A549 (cell line): ENCODE data around the gene CDC42EP5. TPM values are rescaled to one million over a fixed set of nuclear protein-coding genes. Genes with fewer than 3 reads are reported as not detected.

Experiments
- ATAC-seq, 2 experiments: fragments of 200-7000 bp in 1 of 2; fragments of >200 bp in 1 of 2; cut with Nextera tagmentation in 1 of 2; cut with Tn5 transposase in 1 of 2; 3 replicates each; pipeline versions ENCODE4 v1.8.0 to v1.9.1; 2018 to 2020; ENCODE audit warnings: mild to moderate bottlenecking in 1 of 2, moderate library complexity in 1 of 2
- CTCF ChIA-PET: fragments of 300-600 bp; sonication (Branson Sonifier 250); formaldehyde crosslinking; extraction: SDS; loops from one replicate; lab custom pipeline; 2021; ENCODE audit warnings: antibody characterized with exemption, inconsistent platforms; lab: Yijun Ruan, JAX
- POLR2A ChIA-PET: fragments of 350-600 bp; formaldehyde crosslinking; extraction: SDS; loops from one replicate; lab custom pipeline; 2021; ENCODE audit warnings: antibody characterized with exemption, inconsistent platforms; lab: Yijun Ruan, JAX
- DNase-seq, 2 experiments: peaks; one replicate each; pipeline versions ENCODE4 v3.0.0 to v3.0.0-alpha.2; 2011 to 2016; ENCODE audit warnings: low read depth in 1 of 2, low spot score in 1 of 2
- FAIRE-seq: peaks from 2 replicates; lab custom pipeline; 2011; peaks lifted over from hg19 to GRCh38; lab: Jason Lieb, UNC
- H3K27ac ChIP-seq, 2 experiments: fragments of >200 bp; sonication (Bioruptor Twin); formaldehyde crosslinking; 3 replicates each; pipeline ENCODE4 v1.5.1; 2016 to 2017
- H3K4me1 ChIP-seq: fragments of >200 bp; sonication (Bioruptor Twin); formaldehyde crosslinking; 3 replicates; pipeline ENCODE4 v1.6.1; 2016
- H3K4me2 ChIP-seq: fragments of >200 bp; sonication (Bioruptor Twin); formaldehyde crosslinking; 3 replicates; pipeline ENCODE4 v1.6.1; 2016
- H3K4me3 ChIP-seq: fragments of >200 bp; sonication (Bioruptor Twin); formaldehyde crosslinking; 3 replicates; pipeline ENCODE4 v1.5.1; 2016
- H3K9me3 ChIP-seq: fragments of >200 bp; sonication (Bioruptor Twin); formaldehyde crosslinking; 3 replicates; pipeline ENCODE4 v1.6.1; 2016
- CBX2 ChIP-seq: fragments of 200-600 bp; sonication (generic); IDR thresholded peaks from 2 replicates; pipeline ENCODE4 v1.6.1; 2016; ENCODE audit warnings: low read depth, mild to moderate bottlenecking, borderline replicate concordance
- CBX8 ChIP-seq: fragments of 200-600 bp; sonication (generic); IDR thresholded peaks from 2 replicates; pipeline ENCODE4 v1.6.1; 2016
- CEBPB ChIP-seq, 2 experiments: fragments of >200 bp in 1 of 2; sonication (Bioruptor Twin) in 1 of 2; formaldehyde crosslinking in 1 of 2; IDR thresholded peaks; 2 replicates each; pipeline ENCODE4 v1.6.1; 2012 to 2016
- CTCF ChIP-seq: fragments of >200 bp; sonication (Bioruptor Twin); formaldehyde crosslinking; IDR thresholded peaks from 3 replicates; pipeline ENCODE4 v1.5.1; 2016
- E2F6 ChIP-seq: IDR thresholded peaks from 2 replicates; pipeline ENCODE4 v1.6.1; 2012; ENCODE audit warnings: low read depth, borderline replicate concordance
- EP300 ChIP-seq, 2 experiments: fragments of >200 bp; sonication (Bioruptor Twin); formaldehyde crosslinking; IDR thresholded peaks; 2 replicates in 1 of 2; 3 replicates in 1 of 2; pipeline ENCODE4 v1.6.1; 2016 to 2017
- ESRRA ChIP-seq: fragments of 150-350 bp; IDR thresholded peaks from 2 replicates; pipeline ENCODE4 v1.6.1; 2014; ENCODE audit warnings: mild to moderate bottlenecking, low read length, borderline replicate concordance
- HDAC2 ChIP-seq: fragments of 200-600 bp; sonication (generic); IDR thresholded peaks from 2 replicates; pipeline ENCODE4 v1.6.1; 2016
- HMGXB4 ChIP-seq: fragments of 250-450 bp; sonication (Bioruptor Pico); IDR thresholded peaks from 2 replicates; pipeline ENCODE4 v1.5.0; 2021; ENCODE audit warnings: mild to moderate bottlenecking, moderate library complexity, borderline replicate concordance
- JUN ChIP-seq, 2 experiments: fragments of >200 bp; sonication (Bioruptor Twin); formaldehyde crosslinking; IDR thresholded peaks; 2 replicates in 1 of 2; 3 replicates in 1 of 2; pipeline ENCODE4 v1.6.1; 2016 to 2017
- JUNB ChIP-seq: fragments of >200 bp; sonication (Bioruptor Twin); formaldehyde crosslinking; IDR thresholded peaks from 2 replicates; pipeline ENCODE4 v1.6.1; 2016
- KDM5A ChIP-seq: fragments of 200-600 bp; sonication (generic); IDR thresholded peaks from 2 replicates; pipeline ENCODE4 v1.6.1; 2016; ENCODE audit warnings: antibody characterized with exemption, mild to moderate bottlenecking
- MAZ ChIP-seq: fragments of 150-350 bp; IDR thresholded peaks from 2 replicates; pipeline ENCODE4 v1.6.1; 2014; ENCODE audit warnings: antibody characterized with exemption, low read depth, low read length, borderline replicate concordance
- MYC ChIP-seq: IDR thresholded peaks from 2 replicates; pipeline ENCODE4 v1.6.1; 2012; ENCODE audit warnings: mild to moderate bottlenecking, inconsistent platforms, low read length, improper control_type of control experiment, borderline replicate concordance
- NFE2L2 ChIP-seq: fragments of 150-350 bp; conservative IDR thresholded peaks from 2 replicates; pipeline ENCODE4 v1.6.1; 2014; ENCODE audit warnings: low read length
- NR3C1 ChIP-seq: fragments of >200 bp; sonication (Bioruptor Twin); formaldehyde crosslinking; IDR thresholded peaks from 3 replicates; pipeline ENCODE4 v1.6.1; 2017
- POLR2AphosphoS2 ChIP-seq: conservative IDR thresholded peaks from 2 replicates; pipeline ENCODE4 v1.6.1; 2012; ENCODE audit warnings: low read length, improper control_type of control experiment, inconsistent platforms
- RAD21 ChIP-seq, 2 experiments: fragments of >200 bp in 1 of 2; sonication (Bioruptor Twin) in 1 of 2; formaldehyde crosslinking in 1 of 2; IDR thresholded peaks in 1 of 2; conservative IDR thresholded peaks in 1 of 2; 2 replicates in 1 of 2; 3 replicates in 1 of 2; pipeline ENCODE4 v1.6.1; 2012 to 2018; ENCODE audit warnings: inconsistent platforms in 1 of 2
- RARB ChIP-seq: fragments of 250-450 bp; sonication (Bioruptor Pico); IDR thresholded peaks from 2 replicates; pipeline ENCODE4 v1.8.0; 2021; ENCODE audit warnings: mild to moderate bottlenecking, moderate library complexity
- RCOR1 ChIP-seq: fragments of 150-350 bp; IDR thresholded peaks from 2 replicates; pipeline ENCODE4 v1.6.1; 2014; ENCODE audit warnings: antibody characterized with exemption, low read length, low read depth
- RNF2 ChIP-seq: fragments of 200-600 bp; sonication (generic); IDR thresholded peaks from 2 replicates; pipeline ENCODE4 v1.6.1; 2016; ENCODE audit warnings: low read depth, mild to moderate bottlenecking, antibody characterized with exemption, moderate library complexity, borderline replicate concordance
- SMC3 ChIP-seq: fragments of >200 bp; sonication (Bioruptor Twin); formaldehyde crosslinking; IDR thresholded peaks from 3 replicates; pipeline ENCODE4 v1.6.1; 2018; ENCODE audit warnings: inconsistent platforms
- SREBF2 ChIP-seq: fragments of 450-650 bp; IDR thresholded peaks from 2 replicates; pipeline ENCODE4 v1.6.1; 2014; ENCODE audit warnings: mild to moderate bottlenecking, moderate library complexity
- TFCP2L1 ChIP-seq: fragments of 250-450 bp; sonication (Bioruptor Pico); IDR thresholded peaks from 2 replicates; pipeline ENCODE4 v1.5.0; 2021; ENCODE audit warnings: mild to moderate bottlenecking
- ZNF302 ChIP-seq: fragments of 250-450 bp; sonication (Bioruptor Pico); IDR thresholded peaks from 2 replicates; pipeline ENCODE4 v1.9.0; 2021; ENCODE audit warnings: inconsistent platforms, mild to moderate bottlenecking, moderate library complexity
- ZSCAN20 ChIP-seq: fragments of 250-450 bp; sonication (Bioruptor Pico); IDR thresholded peaks from 2 replicates; pipeline ENCODE4 v1.8.0; 2022; ENCODE audit warnings: mild to moderate bottlenecking, moderate library complexity
- WGBS: methylation state at CpG from one replicate; pipeline ENCODE4 v1.1.6; 2017; ENCODE audit errors: missing lambda C conversion rate; 5-methylcytosine and 5-hydroxymethylcytosine counted together
- polyA plus RNA-seq, 4 experiments: library from polyadenylated mRNA; depleted of rRNA in 3 of 4; stranded (reverse); fragments of >200 nt; fragmentation: RNase III in 1 of 4; extraction: RNeasy Plus Mini Kit Qiagen cat#74134 plus additional on column Dnase treatment in 1 of 4; gene quantifications; 2 replicates in 3 of 4; 3 replicates in 1 of 4; pipeline ENCODE4 v1.2.3, GENCODE V29; 2011 to 2017
- TF ChIP-seq, protein P1 (sequence below): fragments of 250-450 bp; sonication (Bioruptor Pico); IDR thresholded peaks from 2 replicates; pipeline ENCODE4 v1.5.0; 2020; ENCODE audit warnings: low read depth, mild to moderate bottlenecking, moderate library complexity
- TF ChIP-seq, protein P2 (sequence below): fragments of 450-650 bp; IDR thresholded peaks from 2 replicates; pipeline ENCODE4 v1.6.1; 2014; ENCODE audit warnings: antibody characterized with exemption
- TF ChIP-seq, protein P3 (sequence below): fragments of >200 bp; sonication (Bioruptor Twin); formaldehyde crosslinking; IDR thresholded peaks from 2 replicates; pipeline ENCODE4 v1.6.1; 2016
- TF ChIP-seq, protein P4 (sequence below): fragments of >200 bp; sonication (Bioruptor Twin); formaldehyde crosslinking; IDR thresholded peaks from 3 replicates; pipeline ENCODE4 v1.6.1; 2016

Gene CDC42EP5
- polyA plus RNA-seq, 2 of the 4 experiments (the other 2 are of a cell fraction), result not detected

- TF ChIP-seq, protein P1, sequence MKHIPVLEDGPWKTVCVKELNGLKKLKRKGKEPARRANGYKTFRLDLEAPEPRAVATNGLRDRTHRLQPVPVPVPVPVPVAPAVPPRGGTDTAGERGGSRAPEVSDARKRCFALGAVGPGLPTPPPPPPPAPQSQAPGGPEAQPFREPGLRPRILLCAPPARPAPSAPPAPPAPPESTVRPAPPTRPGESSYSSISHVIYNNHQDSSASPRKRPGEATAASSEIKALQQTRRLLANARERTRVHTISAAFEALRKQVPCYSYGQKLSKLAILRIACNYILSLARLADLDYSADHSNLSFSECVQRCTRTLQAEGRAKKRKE, result peak; percentile 80; the same call in 1 of the 2 replicates
- TF ChIP-seq MAZ (no peak), RAD21 (conservative IDR thresholded peaks at IDR 0.05 in 1 of 2, IDR thresholded peaks at IDR 0.05 in 1 of 2) (no peak)
Measured at GRCh38 chr19:54463531-54464043, 9.5 kb downstream of the CDC42EP5 start, which contains the start of gene LENG9 (continued).

GRCh38 chr19:54462655-54463530 lies 10.2 kb downstream of the CDC42EP5 start:
- peak in 1 of 2 experiments; percentile 84 for DNase-seq
- no peak for FAIRE-seq
- peak overlapping the region; percentile 67 for H3K4me3 ChIP-seq
- CTCF ChIA-PET, result interaction anchor here (0.8 to 2.7 kb wide), 12 partner anchors 9 to 43 kb away, joined by 3 to 19 read pairs (median 4); partner anchors contain the start of gene LENG8
- 10% methylated on average over 32 of the region's 91 CpGs for WGBS
- peak overlapping the region; percentile 93 to 95 for H3K27ac ChIP-seq
- H3K4me2 ChIP-seq, result peak overlapping the region; percentile 98
- H3K9me3 ChIP-seq, result no peaks in the 10 kb centered on the region
- ATAC-seq, result peak; percentile 28 to 46
- peaks cover 32% of the 10 kb centered on the region for H3K4me1 ChIP-seq
- POLR2A ChIA-PET, result interaction anchor here (0.5 to 7.1 kb wide), 12 partner anchors 9 to 1191 kb away, joined by 3 to 130 read pairs (median 4); partner anchors contain the start of genes CDC42EP5, LENG8, MBOAT7 and U2AF2
- TF ChIP-seq MYC (peak; percentile 58; the same call in 1 of the 2 replicates), CTCF (peak; percentile 39), ZSCAN20 (CRISPR knock-in tag) (no peak), KDM5A (no peak), HMGXB4 (CRISPR knock-in tag) (peak; percentile 73; the same call in 1 of the 2 replicates), CEBPB (IDR thresholded peaks at IDR 0.05) (no peak), RARB (CRISPR knock-in tag) (peak; percentile 60), RNF2 (peak; percentile 65), RCOR1 (no peak), NR3C1 (no peak), EP300 (IDR thresholded peaks at IDR 0.05) (no peak), JUN (IDR thresholded peaks at IDR 0.05) (no peak; a peak in 1 of 5 replicates), CBX2 (no peak), SMC3 (no peak), CBX8 (no peak), NFE2L2 (no peak), TFCP2L1 (CRISPR knock-in tag) (peak; percentile 98), ESRRA (no peak), POLR2AphosphoS2 (peak; percentile 98), E2F6 (peak; percentile 83), JUNB (no peak), HDAC2 (no peak), SREBF2 (no peak), ZNF302 (CRISPR knock-in tag) (no peak)
- TF ChIP-seq, protein P2, sequence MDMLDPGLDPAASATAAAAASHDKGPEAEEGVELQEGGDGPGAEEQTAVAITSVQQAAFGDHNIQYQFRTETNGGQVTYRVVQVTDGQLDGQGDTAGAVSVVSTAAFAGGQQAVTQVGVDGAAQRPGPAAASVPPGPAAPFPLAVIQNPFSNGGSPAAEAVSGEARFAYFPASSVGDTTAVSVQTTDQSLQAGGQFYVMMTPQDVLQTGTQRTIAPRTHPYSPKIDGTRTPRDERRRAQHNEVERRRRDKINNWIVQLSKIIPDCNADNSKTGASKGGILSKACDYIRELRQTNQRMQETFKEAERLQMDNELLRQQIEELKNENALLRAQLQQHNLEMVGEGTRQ, result 0 out of 2 replicates have a peak, but pooled peaks have one; percentile 1
- TF ChIP-seq, protein P3, sequence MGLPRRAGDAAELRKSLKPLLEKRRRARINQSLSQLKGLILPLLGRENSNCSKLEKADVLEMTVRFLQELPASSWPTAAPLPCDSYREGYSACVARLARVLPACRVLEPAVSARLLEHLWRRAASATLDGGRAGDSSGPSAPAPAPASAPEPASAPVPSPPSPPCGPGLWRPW, result no peak
- TF ChIP-seq, protein P4, sequence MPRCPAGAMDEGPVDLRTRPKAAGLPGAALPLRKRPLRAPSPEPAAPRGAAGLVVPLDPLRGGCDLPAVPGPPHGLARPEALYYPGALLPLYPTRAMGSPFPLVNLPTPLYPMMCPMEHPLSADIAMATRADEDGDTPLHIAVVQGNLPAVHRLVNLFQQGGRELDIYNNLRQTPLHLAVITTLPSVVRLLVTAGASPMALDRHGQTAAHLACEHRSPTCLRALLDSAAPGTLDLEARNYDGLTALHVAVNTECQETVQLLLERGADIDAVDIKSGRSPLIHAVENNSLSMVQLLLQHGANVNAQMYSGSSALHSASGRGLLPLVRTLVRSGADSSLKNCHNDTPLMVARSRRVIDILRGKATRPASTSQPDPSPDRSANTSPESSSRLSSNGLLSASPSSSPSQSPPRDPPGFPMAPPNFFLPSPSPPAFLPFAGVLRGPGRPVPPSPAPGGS, result peak; percentile 13; the same call in 1 of the 3 replicates
